ENCODE results near the gene EEF1A2. TPM values are rescaled to one million over a fixed set of nuclear protein-coding genes. Genes with fewer than 3 reads are reported as not detected.
"Not testable (repeated sequence)": the region's sequence is repeated elsewhere in the genome, so short reads cannot be mapped to it uniquely, and the experiment has no call there.

The EEF1A2 gene
- polyA plus RNA-seq, 2 of the 4 experiments (the other 2 are of a cell fraction) = 16.3 to 129 TPM

DNA sequence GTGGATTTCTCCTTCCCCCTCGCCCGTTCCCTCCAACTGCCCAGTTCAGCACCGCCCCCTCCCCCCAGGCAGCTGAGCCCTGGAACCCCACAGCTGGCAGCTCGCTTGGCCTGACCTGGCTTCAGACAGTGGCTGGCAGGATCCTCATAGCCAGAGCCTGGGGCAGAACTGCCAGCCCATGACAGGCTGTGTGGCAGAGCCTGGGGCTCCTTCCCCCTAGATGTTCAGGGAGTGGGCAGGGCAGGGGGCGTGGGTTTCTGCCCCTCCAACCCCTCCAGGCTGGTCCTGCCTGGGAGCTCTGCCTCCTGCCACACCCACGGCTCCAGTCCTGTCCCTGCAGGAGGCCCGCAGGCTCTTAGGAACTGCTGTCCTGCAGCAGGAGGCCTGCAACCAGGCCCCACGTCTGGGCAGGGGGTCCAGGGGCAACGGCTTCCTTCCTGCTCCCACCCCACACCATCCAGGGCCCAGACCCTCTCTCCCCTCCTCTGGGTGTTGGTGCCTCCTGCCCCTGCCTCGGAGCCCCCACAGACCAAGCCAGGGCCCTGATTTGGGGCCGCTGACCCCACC, 16.8 kb downstream of the EEF1A2 start:
- peak in 1 of 2 experiments; percentile 18; a peak in 3 of 6 replicates for ATAC-seq
- no peak overlapping the region for H3K4me3 ChIP-seq
- CTCF ChIA-PET = interaction anchor here (5.6 kb wide), 1 partner anchor 14 kb away, joined by 40 read pairs; no protein-coding TSS in a partner anchor
- no peak overlapping the region for H3K27ac ChIP-seq
- H3K4me2 ChIP-seq = no peak overlapping the region
- POLR2A ChIA-PET = interaction anchor here (1.8 kb wide), 1 partner anchor 39 kb away, joined by 6 read pairs; the partner anchor contains the start of gene PPDPF
- no peak for FAIRE-seq
- no peaks in the 10 kb centered on the region for H3K9me3 ChIP-seq
- peaks cover 16% of the 10 kb centered on the region; the same call in 2 of the 3 replicates for H3K4me1 ChIP-seq
- WGBS (ENCODE audit: missing lambda C conversion rate) = 55% methylated on average over 5 of the region's 11 CpGs
- TF ChIP-seq NPAS2 (CRISPR knock-in tag; IDR thresholded peaks at IDR 0.05; ENCODE audit: borderline replicate concordance) (no peak), KDM5A (IDR thresholded peaks at IDR 0.05) (no peak), POLR2A (IDR thresholded peaks at IDR 0.05; ENCODE audit: low read length) (no peak), BHLHE40 (IDR thresholded peaks at IDR 0.05; ENCODE audit: low read depth, low read length) (no peak), CBX2 (IDR thresholded peaks at IDR 0.05; ENCODE audit: borderline replicate concordance, low read depth) (no peak), HOXB13 (CRISPR knock-in tag; IDR thresholded peaks at IDR 0.05; ENCODE audit: low read depth) (no peak), MAFK (IDR thresholded peaks at IDR 0.05; ENCODE audit: partially characterized antibody) (no peak), RFX5 (IDR thresholded peaks at IDR 0.05) (no peak), EHF (CRISPR knock-in tag; IDR thresholded peaks at IDR 0.05) (no peak), TFCP2L1 (CRISPR knock-in tag; IDR thresholded peaks at IDR 0.05) (no peak), ZSCAN20 (CRISPR knock-in tag; IDR thresholded peaks at IDR 0.05) (no peak), CHD4 (IDR thresholded peaks at IDR 0.05; ENCODE audit: borderline replicate concordance) (no peak), RAD21 (conservative IDR thresholded peaks at IDR 0.05 in 1 of 2, IDR thresholded peaks at IDR 0.05 in 1 of 2) (no peak), KDM1A (IDR thresholded peaks at IDR 0.05; ENCODE audit: low read depth) (no peak), HDAC2 (IDR thresholded peaks at IDR 0.05) (no peak), NFE2L2 (conservative IDR thresholded peaks at IDR 0.05; ENCODE audit: low read length) (no peak)
- TF ChIP-seq, protein P1, sequence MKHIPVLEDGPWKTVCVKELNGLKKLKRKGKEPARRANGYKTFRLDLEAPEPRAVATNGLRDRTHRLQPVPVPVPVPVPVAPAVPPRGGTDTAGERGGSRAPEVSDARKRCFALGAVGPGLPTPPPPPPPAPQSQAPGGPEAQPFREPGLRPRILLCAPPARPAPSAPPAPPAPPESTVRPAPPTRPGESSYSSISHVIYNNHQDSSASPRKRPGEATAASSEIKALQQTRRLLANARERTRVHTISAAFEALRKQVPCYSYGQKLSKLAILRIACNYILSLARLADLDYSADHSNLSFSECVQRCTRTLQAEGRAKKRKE (CRISPR knock-in tag; IDR thresholded peaks at IDR 0.05; ENCODE audit: low read depth) = no peak
- TF ChIP-seq, protein P2, sequence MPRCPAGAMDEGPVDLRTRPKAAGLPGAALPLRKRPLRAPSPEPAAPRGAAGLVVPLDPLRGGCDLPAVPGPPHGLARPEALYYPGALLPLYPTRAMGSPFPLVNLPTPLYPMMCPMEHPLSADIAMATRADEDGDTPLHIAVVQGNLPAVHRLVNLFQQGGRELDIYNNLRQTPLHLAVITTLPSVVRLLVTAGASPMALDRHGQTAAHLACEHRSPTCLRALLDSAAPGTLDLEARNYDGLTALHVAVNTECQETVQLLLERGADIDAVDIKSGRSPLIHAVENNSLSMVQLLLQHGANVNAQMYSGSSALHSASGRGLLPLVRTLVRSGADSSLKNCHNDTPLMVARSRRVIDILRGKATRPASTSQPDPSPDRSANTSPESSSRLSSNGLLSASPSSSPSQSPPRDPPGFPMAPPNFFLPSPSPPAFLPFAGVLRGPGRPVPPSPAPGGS (IDR thresholded peaks at IDR 0.05) = no peak
- TF ChIP-seq, protein P3, sequence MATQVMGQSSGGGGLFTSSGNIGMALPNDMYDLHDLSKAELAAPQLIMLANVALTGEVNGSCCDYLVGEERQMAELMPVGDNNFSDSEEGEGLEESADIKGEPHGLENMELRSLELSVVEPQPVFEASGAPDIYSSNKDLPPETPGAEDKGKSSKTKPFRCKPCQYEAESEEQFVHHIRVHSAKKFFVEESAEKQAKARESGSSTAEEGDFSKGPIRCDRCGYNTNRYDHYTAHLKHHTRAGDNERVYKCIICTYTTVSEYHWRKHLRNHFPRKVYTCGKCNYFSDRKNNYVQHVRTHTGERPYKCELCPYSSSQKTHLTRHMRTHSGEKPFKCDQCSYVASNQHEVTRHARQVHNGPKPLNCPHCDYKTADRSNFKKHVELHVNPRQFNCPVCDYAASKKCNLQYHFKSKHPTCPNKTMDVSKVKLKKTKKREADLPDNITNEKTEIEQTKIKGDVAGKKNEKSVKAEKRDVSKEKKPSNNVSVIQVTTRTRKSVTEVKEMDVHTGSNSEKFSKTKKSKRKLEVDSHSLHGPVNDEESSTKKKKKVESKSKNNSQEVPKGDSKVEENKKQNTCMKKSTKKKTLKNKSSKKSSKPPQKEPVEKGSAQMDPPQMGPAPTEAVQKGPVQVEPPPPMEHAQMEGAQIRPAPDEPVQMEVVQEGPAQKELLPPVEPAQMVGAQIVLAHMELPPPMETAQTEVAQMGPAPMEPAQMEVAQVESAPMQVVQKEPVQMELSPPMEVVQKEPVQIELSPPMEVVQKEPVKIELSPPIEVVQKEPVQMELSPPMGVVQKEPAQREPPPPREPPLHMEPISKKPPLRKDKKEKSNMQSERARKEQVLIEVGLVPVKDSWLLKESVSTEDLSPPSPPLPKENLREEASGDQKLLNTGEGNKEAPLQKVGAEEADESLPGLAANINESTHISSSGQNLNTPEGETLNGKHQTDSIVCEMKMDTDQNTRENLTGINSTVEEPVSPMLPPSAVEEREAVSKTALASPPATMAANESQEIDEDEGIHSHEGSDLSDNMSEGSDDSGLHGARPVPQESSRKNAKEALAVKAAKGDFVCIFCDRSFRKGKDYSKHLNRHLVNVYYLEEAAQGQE (IDR thresholded peaks at IDR 0.05) = no peak
- no peak for DNase-seq (ENCODE audit: low read depth in 1 of 2, low spot score in 1 of 2)

- ATAC-seq = no peak
- peak; percentile 23; the same call in 1 of the 2 replicates for TF ChIP-seq USF2 (IDR thresholded peaks at IDR 0.05)
- no peak for TF ChIP-seq BHLHE40 (IDR thresholded peaks at IDR 0.05; ENCODE audit: low read depth, low read length)
- TF ChIP-seq MAFK (IDR thresholded peaks at IDR 0.05; ENCODE audit: partially characterized antibody) = peak; percentile 93
- CTCF ChIA-PET = interaction anchor here (5.6 kb wide), 1 partner anchor 15 kb away, joined by 40 read pairs; no protein-coding TSS in a partner anchor
- Histone ChIP-seq H3K9me3 (no peaks in the 10 kb centered on the region), H3K4me2 (no peak overlapping the region), H3K4me3 (no peak overlapping the region), H3K27ac (no peak overlapping the region), H3K4me1 (peaks cover 16% of the 10 kb centered on the region; the same call in 2 of the 3 replicates)
- WGBS (ENCODE audit: missing lambda C conversion rate) = 74% methylated on average over 11 of the region's 12 CpGs
- POLR2A ChIA-PET = interaction anchor here (1.8 kb wide), 1 partner anchor 39 kb away, joined by 6 read pairs; the partner anchor contains the start of gene PPDPF
- FAIRE-seq = no peak
- no peak for DNase-seq (ENCODE audit: low read depth in 1 of 2, low spot score in 1 of 2)
These were observed 17.4 kb downstream of the EEF1A2 start for GRCh38 chr20:63481503-63481902.

DNA sequence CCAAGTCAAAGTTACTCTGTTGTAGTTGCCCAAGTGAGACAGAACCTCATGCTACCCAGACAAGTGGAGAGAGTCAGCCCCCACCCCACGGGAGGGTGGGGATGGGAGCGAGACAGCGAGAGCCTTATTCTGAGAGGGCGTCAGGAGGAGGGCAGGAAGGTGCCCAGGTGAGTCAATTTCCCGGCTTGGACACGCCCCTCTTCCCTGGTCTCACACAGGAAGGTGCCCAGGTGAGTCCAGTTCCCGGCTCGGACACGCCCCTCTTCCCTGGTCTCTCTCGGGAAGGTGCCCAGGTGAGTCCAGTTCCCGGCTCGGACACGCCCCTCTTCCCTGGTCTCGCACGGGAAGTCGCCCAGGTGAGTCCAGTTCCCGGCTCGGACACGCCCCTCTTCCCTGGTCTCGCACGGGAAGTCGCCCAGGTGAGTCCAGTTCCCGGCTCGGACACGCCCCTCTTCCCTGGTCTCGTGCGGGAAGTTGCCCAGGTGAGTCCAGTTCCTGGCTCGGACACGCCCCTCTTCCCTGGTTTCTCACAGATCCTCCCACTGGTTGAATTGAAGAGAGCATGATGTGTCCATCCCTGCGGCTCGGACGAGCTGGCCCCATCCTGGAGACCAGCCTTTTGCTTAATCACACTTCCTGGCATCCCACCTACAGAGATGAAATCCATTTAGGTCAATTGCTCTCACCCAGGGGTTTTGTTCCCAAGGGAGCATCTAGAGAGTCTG, 19.0 kb downstream of the EEF1A2 start:
- DNase-seq (ENCODE audit: low read depth in 1 of 2, low spot score in 1 of 2) = not testable (repeated sequence)

More for the DNA sequence above, 19.0 kb downstream of the EEF1A2 start:
- peaks cover 16% of the 10 kb centered on the region; the same call in 2 of the 3 replicates for H3K4me1 ChIP-seq
- H3K4me2 ChIP-seq, H3K27ac ChIP-seq, H3K9me3 ChIP-seq, POLR2A ChIA-PET, ATAC-seq, H3K4me3 ChIP-seq, FAIRE-seq: not testable (repeated sequence)
- CTCF ChIA-PET = interaction anchor here (5.6 kb wide), 1 partner anchor 17 kb away, joined by 40 read pairs; no protein-coding TSS in a partner anchor
- WGBS (ENCODE audit: missing lambda C conversion rate) = 21% methylated on average over 26 of the region's 32 CpGs
